Measurements from ENCODE around the gene PALB2.

The PALB2 gene

GRCh38 chr16:23580391-23580790 is 60.7 kb downstream of the PALB2 start:
- DNase-seq = no peak

DNA sequence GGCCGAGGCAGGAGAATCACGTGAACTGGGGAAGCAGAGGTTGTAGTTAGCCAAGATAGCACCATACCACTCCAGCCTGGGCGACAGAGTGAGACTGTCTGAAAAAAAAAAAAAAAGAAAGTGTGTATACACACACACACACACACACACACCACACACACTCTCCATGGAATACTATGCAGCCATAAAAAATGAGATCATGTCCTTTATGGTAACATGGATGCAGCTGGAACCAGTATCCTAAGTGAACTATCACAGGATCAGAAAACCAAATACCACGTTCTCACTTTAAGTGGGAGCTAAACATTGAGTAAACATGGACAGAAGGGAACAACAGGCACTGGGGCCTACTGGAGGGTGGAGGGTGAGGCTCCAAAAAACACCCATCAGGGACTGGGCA is 61.7 kb downstream of the PALB2 start:
- no peak for DNase-seq

DNA sequence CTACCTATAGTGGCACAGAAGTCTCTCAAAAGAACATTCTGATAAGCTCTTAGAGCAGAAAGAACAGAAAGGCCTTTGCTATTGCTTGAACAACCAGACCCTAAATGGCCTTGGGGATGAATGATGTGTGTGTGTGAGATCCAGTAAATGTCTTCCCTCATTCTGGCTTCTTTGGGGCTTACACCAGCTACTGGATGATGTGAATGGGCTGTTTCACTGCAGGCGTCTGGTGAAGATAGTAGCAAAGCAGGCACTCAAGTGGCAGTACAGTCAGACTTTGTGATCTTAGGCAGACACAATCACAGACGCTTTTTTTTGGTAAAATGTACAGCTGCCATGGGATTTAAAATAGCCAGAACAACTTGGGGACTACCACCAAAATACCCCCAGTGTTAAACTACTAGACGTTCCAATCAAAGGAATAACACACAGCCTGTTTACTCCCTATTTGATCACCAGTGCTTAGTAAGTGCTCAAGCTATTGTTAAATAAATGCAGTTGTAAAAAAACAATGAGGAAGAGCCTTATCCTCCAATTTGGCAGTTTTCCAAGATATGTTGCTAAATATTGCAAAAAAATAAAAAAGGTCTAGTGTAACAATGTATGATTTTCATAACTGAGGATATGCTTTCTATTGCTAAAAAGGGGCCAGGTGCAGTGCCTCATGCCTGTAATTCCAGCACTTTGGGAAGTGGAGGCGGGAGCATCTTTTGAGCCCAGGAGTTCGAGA is 62.8 kb downstream of the PALB2 start:
- DNase-seq = no peak

DNA sequence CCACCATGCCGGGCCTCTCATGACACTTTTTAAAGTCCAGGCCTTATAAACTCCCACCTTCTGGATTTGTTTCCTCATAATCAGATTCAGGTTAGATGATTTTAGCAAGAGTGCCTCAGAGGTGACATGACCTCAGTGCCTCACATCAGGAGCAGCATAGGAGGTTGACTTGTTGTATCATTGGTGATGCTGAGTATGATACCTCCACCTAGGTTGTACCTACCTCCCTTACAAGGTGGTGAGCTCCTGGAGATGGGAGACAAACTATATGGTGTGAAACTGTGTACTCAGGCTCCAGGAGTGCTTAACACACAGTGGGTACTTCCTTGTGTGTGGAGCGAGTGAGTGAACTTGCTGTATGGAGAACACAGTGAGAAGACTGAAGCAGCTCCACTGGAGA is 63.6 kb downstream of the PALB2 start:
- no peak for DNase-seq

GRCh38 chr16:23575834-23576233 is 65.3 kb downstream of the PALB2 start:
- DNase-seq = no peak

- no peak for DNase-seq
These were observed 67.3 kb downstream of the PALB2 start for GRCh38 chr16:23573817-23574216.

DNA sequence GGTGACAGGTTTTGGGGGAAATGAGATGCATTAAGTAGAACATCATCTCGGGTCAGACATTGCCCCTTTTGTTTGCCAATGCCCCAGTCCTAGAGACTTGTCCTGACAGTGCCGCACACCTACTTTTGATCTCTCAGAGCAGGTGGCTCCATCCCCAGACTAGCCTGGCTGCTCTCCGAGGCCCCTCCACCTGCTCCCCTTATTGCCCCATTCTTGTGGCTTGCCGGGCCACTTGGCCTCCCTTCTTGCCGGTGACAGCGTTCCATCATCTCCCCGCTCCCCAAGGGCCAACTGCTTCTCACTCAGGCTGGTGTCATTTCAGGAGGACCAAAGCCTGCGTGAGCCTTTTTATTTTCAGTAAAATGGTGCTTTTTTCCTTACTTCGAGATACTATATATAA is 68.7 kb downstream of the PALB2 start:
- no peak for DNase-seq

GRCh38 chr16:23571895-23572294 is 69.2 kb downstream of the PALB2 start:
- DNase-seq = no peak

DNA sequence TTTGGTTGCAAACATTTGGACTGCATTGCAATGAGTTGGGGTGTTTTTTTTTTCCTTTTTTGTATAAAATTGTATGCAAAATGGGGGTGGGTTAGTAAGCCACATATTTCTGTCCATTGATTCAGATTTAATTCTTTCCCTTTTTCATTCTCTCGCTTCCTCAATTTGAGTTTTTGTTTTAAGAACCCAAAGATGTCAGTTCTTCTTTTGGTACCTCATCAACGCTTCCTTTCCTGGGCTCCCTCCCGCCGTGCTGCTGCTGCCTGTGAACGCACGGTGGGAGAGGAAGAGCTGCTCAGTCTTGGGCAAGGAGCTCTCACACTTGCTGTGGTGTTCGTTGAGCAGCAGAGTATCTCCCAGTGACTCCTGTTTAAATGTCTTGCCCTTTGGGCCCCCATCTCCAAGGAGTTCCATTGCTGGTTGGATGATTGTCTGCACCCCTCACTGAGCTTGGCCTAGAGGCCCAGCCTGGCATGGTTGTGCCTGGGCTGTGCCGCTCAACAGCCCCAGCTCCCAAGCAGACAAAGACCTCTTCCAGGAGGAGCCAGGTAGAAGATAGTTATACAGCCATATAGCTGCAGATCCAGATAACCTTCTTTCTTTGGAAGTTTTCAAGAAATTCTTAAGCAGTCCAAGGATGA is 70.0 kb downstream of the PALB2 start:
- DNase-seq = no peak

- DNase-seq = no peak
These were observed 73.5 kb downstream of the PALB2 start for GRCh38 chr16:23567602-23568001.

GRCh38 chr16:23566724-23567123 is 74.4 kb downstream of the PALB2 start:
- no peak for DNase-seq

DNA sequence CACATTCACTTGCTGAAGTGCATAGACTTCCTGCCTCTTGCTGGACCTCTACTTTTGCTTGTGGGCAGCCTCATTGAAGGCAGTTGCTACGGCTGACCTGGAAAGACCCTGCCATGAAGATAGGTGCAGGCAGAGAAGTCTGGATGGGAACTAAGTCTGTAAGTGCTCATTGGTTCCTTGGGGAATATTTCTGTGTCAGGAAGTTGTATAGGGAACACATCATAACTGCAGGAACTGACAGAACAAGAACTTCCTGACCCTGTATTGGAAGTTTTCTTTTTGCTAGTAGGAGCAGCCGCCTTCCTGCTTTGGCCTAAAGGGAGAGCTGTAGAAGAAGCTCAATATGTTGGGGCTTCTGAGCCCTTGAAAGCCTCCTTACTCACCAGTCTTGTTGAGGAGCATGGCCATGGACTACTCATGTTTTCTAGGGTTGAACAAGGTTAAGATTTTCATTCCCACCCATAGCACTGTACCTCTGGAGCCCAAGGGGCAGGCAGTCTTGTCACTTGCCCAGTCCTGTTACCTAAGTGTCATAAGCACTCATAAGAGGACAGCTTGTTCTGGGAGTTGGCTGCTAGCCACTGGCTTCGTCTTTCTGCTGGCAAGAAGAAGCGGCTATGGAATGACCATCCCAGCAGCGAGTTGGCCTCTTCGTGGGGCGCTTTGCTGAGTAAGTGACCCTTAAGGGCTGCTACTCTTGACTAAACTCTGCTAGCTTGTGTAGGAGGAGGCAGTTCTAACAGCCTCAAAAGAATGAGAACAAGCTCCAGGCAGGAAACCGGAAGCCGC is 76.3 kb downstream of the PALB2 start:
- no peak for DNase-seq

- DNase-seq = no peak
These were observed 77.9 kb downstream of the PALB2 start for GRCh38 chr16:23563186-23563585.

DNA sequence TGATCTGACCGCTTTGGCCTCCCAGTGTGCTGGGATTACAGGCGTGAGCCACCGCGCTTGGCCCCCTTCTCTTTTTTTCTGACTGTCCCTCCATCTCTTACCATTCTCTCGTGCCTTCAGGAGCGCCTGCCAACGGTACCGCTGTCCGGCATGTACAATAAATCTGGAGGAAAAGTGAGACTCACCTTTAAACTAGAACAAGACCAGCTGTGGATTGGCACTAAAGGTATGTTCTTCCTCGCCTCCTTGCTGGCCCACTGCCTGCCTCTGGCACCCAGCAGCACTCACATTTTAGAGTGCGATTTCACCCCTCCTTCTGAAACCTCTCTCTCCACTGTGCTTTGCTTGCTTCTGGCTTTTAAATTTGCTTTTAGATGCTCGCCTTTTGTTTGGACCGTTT is 78.6 kb downstream of the PALB2 start:
- no peak for DNase-seq

- no peak for DNase-seq
These were observed 79.5 kb downstream of the PALB2 start for GRCh38 chr16:23561586-23561985.

DNA sequence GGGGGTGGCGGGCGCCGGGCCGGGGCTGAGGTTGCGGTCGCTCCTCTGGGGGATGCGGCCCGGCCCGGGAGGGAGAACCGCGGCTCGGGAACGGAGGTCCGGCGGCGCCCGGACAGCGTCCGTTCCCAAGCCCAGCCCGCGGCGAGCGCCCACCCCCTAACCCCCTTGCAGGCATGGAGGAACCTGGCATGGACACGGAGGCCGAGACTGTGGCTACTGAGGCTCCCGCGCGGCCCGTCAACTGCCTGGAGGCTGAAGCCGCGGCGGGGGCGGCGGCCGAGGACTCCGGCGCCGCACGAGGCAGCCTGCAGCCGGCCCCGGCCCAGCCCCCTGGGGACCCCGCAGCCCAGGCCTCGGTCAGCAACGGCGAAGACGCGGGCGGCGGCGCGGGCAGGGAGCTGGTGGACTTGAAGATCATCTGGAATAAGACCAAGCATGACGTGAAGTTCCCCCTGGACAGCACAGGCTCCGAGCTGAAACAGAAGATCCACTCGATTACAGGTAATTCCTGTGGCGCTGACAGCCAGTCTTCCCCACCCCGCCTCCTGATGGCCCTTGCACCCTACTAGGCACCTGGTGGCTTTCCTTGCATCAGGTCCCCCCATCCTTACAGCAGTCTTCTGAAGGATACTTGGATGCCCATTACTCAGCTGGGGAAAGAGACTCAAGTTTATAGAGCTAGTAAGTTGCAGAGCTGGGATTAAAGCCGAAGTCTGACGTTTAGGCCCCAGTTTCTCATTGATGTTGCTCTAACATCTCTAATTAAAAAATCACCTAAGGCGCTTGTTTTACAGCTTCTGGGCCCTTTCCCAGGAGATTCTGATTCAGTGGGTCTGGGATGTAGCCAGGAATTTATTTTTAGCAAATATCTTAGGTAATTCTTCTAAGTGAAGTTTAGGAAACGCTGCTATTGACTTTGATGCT is 83.1 kb downstream of the PALB2 start:
- DNase-seq = peak in 1 of 2 experiments; percentile 45

DNA sequence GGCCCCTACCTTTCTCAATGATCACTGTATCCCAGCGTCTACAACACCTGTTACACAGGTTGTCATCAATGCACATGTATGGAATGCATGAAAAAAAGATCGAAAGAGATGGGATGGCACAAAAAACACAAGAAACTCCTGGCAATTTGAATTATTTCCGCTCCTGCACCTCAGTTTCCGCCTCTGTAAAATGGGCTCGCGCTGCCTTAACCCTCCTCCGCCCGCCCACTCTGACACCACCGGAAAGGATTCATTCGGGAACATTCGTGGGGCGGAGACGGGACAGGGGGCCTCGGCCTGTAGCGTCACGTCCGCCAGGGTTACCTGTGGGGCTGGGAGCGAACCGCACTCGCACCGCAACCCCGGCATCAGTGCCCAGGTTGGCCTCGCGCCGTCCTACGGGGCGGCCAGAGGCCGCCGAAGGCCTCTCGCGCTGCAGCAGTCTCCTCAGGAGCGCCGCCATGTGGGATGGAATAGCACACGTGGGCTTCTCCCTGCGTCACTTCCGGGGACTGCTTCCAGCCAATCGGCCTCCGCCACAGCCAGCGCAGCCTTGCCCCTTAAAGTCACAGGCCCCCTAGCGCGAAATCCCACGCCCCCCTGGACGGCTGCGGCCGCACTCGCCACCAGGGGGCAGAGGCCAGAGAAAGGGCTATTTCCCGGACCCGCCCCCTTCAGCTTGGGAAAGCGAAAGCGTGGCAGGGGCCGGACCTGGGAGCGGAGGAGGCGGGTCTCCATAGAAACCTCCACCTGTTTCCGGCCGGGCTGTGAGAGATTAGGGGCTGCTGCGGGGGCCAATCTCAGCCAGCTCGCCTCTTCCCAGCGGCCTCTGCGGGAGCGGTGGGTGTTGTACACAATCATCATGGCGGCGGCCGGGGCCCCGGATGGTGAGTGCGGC is 84.0 kb downstream of the PALB2 start, which contains the start of the genes EARS2 and UBFD1:
Gene EARS2 (minus strand): TSS at position 470 of the 898 bp plus-strand sequence. CDS start 7 bp downstream, at position 463.
Gene UBFD1 (plus strand): TSS at position 847 of the 898 bp plus-strand sequence. CDS start 16 bp downstream, at position 863.
- peak; percentile 100 for DNase-seq

- DNase-seq = no peak
These were observed 86.6 kb downstream of the PALB2 start for GRCh38 chr16:23554536-23554935.

Data from activated T-cell treated with anti-CD3 and anti-CD28 coated beads, Interleukin-2, amount 50 U/mL, for 48 hours (primary cell).